ENCODE measurements around the gene SDF2. TPM values are rescaled to one million over a fixed set of nuclear protein-coding genes. Genes with fewer than 3 reads are reported as not detected.
A peak's percentile ranks its signal among the peaks of the same experiment; 100 is the strongest.

The SDF2 gene
- total and polyA plus RNA-seq, 9 of the 15 experiments (the other 6 are each of a cell fraction or from before 2014, with no cell fraction given) = 41.2 to 132 (median 65.6) TPM

- 0 out of 2 replicates have a peak, but pooled peaks have one; percentile 25 for TF ChIP-seq THAP12 (CRISPR knock-in tag; IDR thresholded peaks at IDR 0.05)
- no peak for TF ChIP-seq MXD1 (CRISPR knock-in tag; IDR thresholded peaks at IDR 0.05; ENCODE audit: borderline replicate concordance, poor library complexity, severe bottlenecking)
- no peak for TF ChIP-seq ZNF717 (CRISPR knock-in tag; IDR thresholded peaks at IDR 0.05)
- TF ChIP-seq RBM39 (optimal IDR thresholded peaks at IDR 0.05; ENCODE audit: low read depth, low read length) = peak; percentile 26
- no peak for TF ChIP-seq SMARCA4 (IDR thresholded peaks at IDR 0.05)
- TF ChIP-seq ZNF384 (IDR thresholded peaks at IDR 0.05; ENCODE audit: low read depth, low read length) = no peak
- TF ChIP-seq HSF4 (CRISPR knock-in tag; IDR thresholded peaks at IDR 0.05; ENCODE audit: borderline replicate concordance) = no peak
- no peak for TF ChIP-seq ELK1 (CRISPR knock-in tag; IDR thresholded peaks at IDR 0.05)
- no peak for TF ChIP-seq ZNF695 (CRISPR knock-in tag; IDR thresholded peaks at IDR 0.05)
- TF ChIP-seq CTCF (IDR thresholded peaks at IDR 0.05 in 2 of 3, conservative IDR thresholded peaks at IDR 0.05 in 1 of 3; ENCODE audit: insufficient read depth in 2 of 3, low read depth in 1 of 3, low read length in 3 of 3) = peak; percentile 78 to 92 (median 82)
- TF ChIP-seq YY1 (IDR thresholded peaks at IDR 0.05; ENCODE audit: borderline replicate concordance in 1 of 3, control insufficient read depth in 1 of 3, extremely low read depth in 1 of 3, insufficient read depth in 3 of 3, insufficient read length in 1 of 3, insufficient replicate concordance in 2 of 3, low read depth in 1 of 3, low read length in 2 of 3) = peak in 1 of 3 experiments; percentile 43
- peak; percentile 16; the same call in 1 of the 2 replicates for TF ChIP-seq CTBP1 (IDR thresholded peaks at IDR 0.05; ENCODE audit: borderline replicate concordance)
- TF ChIP-seq MTF1 (CRISPR knock-in tag; IDR thresholded peaks at IDR 0.05; ENCODE audit: borderline replicate concordance) = no peak
- no peak for TF ChIP-seq MAFK (IDR thresholded peaks at IDR 0.05; ENCODE audit: low read length)
- no peak for TF ChIP-seq MXI1 (IDR thresholded peaks at IDR 0.05; ENCODE audit: low read depth, low read length)
- no peak for TF ChIP-seq AFF1 (IDR thresholded peaks at IDR 0.05; ENCODE audit: low read depth in 1 of 2, partially characterized antibody in 2 of 2)
These were observed 17.5 kb downstream of the SDF2 start (continued) for GRCh38 chr17:28643983-28644786.
